Stimulated activated CD8-positive, alpha-beta memory T cell treated with anti-CD3 and anti-CD28 coated beads, Interleukin-15, amount 100 ng/mL, for 1 hour (primary cell): Measurements from ENCODE around the gene TAF15.

ENCODE experiments used
- DNase-seq: peaks from one replicate; pipeline ENCODE4 v3.0.0-alpha.2; 2020; ENCODE audit warnings: low read depth

TAF15 gene

GRCh38 chr17:35821308-35821707 is 12.0 kb downstream of the TAF15 start:
- DNase-seq = no peak

GRCh38 chr17:35825206-35825605 is 15.9 kb downstream of the TAF15 start:
- DNase-seq = no peak

DNA sequence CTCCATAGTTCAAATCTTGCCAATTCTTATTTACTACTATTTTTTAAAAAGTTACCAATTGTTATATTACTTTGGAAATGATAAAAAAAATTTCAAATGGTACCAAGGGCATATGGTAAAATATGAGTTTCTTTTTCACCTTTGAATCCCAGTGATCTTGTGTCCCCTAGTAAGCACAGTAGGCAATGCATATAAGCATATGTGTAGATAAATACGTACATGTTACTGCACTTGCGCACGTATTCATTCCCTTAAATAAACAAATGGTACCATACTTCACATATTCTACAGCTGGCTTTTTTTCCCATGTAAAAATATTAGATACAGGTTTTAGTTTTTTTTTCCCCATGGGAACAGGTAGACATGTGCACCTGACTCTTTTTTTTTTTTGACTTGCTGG is 31.8 kb downstream of the TAF15 start:
- no peak for DNase-seq

DNA sequence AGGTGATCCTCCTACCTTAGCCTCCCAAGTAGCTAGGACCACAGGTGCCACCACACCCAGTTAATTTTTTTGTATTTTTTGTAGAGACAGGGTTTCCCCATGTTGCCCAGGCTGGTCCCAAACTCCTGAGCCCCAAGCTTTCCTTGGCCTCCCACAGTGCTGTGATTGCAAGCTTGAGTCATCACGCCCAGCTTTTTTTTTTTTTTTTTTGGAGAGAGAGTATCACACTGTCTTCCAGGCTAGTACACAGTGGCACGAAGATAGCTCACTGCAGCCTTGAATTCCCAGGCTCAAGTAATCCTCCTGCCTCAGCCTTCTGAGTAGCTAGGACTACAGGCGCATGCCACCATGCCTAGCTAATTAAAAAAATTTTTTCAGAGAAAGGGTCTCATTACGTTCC is 32.2 kb downstream of the TAF15 start:
- DNase-seq = no peak

GRCh38 chr17:35842239-35842638 is 33.0 kb downstream of the TAF15 start:
- DNase-seq = no peak

GRCh38 chr17:35843698-35844097 is 34.4 kb downstream of the TAF15 start:
- no peak for DNase-seq

GRCh38 chr17:35844547-35844946 is 35.3 kb downstream of the TAF15 start:
- DNase-seq = no peak

DNA sequence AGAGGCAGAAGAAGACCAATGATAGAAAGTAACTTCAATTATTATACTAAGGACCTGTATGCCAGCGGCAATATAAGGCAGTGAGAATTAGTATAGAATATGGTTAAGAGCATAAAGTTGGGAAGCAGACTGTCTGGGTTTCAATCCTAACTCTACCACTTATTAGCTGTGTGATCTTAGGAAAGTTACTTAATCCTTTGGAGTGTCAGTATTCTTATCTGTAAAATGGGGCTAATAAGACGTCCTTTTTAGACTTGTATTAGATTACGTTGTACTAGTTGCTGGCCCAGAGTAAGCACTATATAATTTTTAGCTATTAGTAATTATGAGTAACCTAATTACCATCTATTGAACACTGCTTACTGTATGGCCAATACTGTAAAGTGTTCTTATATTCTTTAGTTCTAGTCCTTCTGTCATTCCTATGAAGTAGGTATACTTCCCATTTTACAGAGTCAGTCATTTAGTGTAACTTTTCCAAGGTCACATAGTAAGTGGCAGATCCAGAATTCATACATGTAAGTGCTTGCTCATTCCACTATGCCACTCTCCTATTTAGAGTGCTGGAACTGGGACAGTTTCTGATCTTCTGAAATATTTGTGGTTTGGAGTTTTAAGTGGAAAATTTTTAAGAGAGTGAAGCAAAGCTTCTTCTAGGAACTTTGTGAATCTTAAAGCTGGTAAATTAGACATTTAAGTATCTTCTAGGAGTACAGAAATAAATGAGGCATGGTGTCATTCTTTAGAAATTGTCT is 36.9 kb downstream of the TAF15 start:
- DNase-seq = no peak

DNA sequence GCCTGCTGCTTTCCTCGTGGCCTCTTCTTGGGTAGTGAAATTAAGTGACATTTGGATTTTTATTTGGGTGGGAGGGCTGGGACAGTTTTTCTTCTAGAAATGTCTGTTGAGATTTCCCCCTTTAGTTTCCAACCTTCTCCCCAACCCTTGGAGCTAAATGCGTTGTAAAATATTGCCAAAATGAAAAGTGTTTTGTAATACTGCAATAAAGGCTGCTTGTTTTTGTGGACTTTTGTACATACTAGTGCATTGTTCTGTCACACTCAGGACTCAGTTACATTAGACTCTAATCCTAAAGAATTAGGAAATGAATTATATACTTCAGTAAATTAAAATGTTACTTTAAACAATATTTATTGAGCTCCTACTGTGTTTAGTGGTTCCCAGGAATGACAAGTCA is 37.7 kb downstream of the TAF15 start:
- DNase-seq = no peak

DNA sequence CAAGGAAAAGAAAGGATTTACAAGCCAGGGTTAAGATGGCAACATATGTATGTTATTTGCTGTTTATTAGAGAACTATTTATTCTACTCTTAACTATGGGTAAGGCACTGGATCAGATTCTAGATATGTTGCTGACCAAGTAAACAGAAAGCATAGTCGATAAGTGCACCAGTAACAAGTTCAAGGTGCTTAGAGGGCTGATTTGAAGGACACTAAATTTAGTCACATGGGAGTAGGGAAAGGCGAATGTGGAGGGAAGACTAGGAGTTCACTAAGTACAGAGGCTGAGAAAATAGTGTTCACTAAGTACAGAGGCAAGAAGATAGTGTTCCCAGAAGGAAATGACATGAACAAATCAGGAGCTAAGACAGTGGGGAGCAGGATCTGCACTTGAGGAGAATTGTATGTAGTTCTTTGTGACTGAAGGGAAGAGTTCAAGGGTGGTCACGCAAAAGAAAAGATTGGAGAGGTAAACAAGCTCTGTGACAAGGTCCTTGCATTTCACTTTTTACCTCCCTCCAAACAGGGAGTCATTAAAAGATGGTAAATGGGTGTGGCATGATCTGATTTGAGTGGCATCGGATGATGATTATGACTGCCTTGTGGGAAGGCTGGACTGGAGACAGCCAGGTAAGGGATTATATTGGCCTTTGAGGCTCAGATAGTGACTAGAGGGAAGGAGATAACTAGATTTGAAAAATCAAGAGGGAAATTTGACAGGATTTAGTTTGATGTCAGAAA is 38.5 kb downstream of the TAF15 start:
- DNase-seq = no peak

GRCh38 chr17:35849469-35850348 is 40.4 kb downstream of the TAF15 start:
- DNase-seq = peak; percentile 25

DNA sequence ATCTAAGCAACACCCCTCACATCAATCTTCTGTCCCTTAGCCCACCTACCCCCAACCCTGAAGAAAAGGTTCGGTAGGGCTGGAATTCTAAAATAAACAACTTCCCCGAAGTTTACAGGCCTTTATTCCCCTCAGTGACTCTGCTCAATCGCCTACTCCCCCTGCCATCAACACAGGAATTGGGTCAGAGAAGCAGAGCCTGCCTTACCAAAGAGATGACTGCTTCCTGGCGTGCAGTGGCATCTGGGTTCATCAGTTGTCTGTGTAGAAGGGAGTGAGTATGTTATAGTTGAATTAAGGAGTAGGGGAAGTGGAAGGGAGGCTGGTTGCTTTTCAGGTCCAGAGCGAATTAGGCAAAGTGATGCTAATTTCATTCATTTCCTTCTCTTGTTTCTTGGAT is 46.7 kb downstream of the TAF15 start:
- no peak for DNase-seq

GRCh38 chr17:35856603-35857002 is 47.3 kb downstream of the TAF15 start:
- no peak for DNase-seq

- no peak for DNase-seq
Measured at GRCh38 chr17:35864853-35865252, 55.6 kb downstream of the TAF15 start.

GRCh38 chr17:35865412-35866340 is 56.4 kb downstream of the TAF15 start:
- no peak for DNase-seq

DNA sequence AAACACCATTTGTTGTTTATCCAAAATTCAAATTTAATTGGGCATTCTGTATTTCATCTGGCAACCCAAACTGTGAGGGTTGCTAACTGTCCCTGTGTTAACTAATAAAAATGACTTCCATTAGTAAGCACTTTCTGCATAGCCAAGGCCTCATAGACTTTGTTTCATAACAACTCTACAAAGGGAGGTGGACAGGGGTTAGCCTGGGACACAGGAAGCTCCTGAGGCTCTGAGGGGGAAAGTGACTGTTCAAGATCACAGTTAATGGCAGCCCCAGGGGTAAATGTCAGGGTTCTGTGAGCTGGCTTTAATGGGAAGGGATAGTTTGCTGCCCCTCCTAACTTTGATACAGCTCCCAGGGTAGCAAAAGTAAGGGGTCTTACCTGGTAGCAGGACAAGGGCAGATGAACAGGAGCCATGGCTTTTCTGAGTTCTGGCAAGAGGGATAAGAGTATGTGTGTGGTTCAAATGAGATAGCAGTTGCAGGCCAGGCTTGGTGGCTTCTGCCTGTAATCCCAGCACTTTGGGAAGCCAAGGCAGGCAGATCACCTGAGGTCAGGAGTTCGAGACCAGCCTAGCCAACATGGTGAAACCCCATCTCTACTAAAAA is 57.2 kb downstream of the TAF15 start:
- DNase-seq = no peak

DNA sequence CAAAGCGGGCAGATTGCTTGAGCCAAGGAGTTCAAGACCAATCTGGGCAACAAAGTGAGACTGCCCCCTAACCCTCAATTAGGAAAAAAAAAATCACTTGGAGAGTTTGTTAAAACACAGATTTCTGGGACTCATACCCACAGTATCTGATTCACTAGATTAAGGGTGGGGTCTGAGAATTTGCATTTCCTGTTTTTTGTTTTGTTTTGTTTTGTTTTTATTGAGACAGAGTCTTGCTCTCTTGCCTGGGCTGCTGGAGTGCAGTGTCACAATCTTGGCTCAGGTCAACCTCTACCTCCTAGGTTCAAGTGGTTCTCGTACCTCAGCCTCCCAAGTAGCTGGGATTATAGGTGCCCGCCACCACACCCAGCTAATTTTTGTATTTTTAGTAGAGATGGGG is 58.3 kb downstream of the TAF15 start:
- DNase-seq = no peak

- no peak for DNase-seq
Measured at GRCh38 chr17:35868737-35869136, 59.5 kb downstream of the TAF15 start, which contains the start of gene HEATR9. Gene HEATR9, minus strand, starts transcription at chr17:35868891. Its CDS starts 149 bp downstream, at chr17:35868742.

DNA sequence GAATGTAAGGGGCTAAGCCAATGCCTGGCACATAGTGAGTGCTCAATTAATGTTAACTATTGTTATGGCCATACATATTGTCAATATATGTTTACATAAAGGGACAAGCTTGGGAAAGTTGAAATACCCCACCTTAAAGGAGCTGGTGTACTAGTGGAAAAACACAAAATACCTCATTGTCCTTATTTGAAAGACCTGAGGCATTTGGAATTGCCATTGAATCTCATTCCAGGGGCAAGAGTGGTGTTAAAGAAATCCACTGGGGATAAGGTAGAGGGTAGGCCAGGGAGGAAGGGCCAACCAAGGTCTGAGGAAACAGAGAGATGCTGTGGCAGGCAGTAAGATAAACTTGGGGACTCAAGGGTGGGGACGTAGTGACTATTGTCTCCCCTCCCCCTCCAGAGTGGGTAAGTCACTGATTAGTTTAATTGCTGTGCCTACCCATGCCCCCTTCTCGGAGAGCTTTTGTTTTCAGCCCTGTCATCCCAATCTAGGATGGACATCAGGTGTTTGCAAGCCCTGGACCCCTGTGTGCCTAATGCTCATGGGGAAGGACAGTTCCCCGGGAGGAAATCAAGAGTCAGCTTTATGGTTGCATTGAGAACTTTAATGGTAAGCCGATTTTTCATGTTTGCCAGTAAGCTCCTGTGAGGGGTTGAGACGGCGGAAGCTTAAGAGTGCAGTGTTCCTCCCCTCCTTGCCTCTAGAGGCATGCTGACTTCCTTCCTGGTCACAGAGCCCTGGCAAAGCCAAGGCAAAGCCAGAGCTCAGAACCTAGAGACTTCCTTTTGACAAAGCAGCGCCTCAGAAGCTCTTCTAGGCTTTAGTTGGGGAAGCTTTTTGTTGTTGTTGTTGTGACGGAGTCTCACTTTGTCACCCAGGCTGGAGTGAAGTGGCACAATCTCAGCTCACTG is 61.9 kb downstream of the TAF15 start:
- DNase-seq = no peak
